ENCODE data around the gene TULP1. TPM values are rescaled to one million over a fixed set of nuclear protein-coding genes. Genes with fewer than 3 reads are reported as not detected.

TULP1 gene
- total and polyA plus RNA-seq, 7 donors, result 0.05 to 0.09 (median 0.08) TPM; not detected in 4

GRCh38 chr6:35501784-35502183 lies 10.9 kb downstream of the TULP1 start:
- Histone ChIP-seq H3K27me3 (ENCODE audit: insufficient read depth in 3 of 3, low read length in 2 of 3) (peaks cover 0 to 7% (median 0%) of the 10 kb centered on the region in 3 donors), H3K4me3 (no peak overlapping the region), H3K9me3 (no peaks in the 10 kb centered on the region), H3K27ac (no peak overlapping the region), H3K36me3 (ENCODE audit: insufficient read depth in 1 of 2, low read depth in 1 of 2) (no peaks in the 10 kb centered on the region), H3K4me1 (peaks cover 19% of the 10 kb centered on the region)
- intact Hi-C loops (cut with DNase I), result no loop called here
- no peak for DNase-seq
- TF ChIP-seq CTCF (IDR thresholded peaks at IDR 0.05), result no peak
- WGBS, 3 donors, result 90 to 100% (median 97%) methylated on average over 2 of the region's 2 CpGs
- ATAC-seq, result no peak

GRCh38 chr6:35500782-35501181 lies 11.9 kb downstream of the TULP1 start:
- Histone ChIP-seq H3K27ac (peak overlapping the region; percentile 93), H3K36me3 (ENCODE audit: insufficient read depth in 1 of 2, low read depth in 1 of 2) (no peaks in the 10 kb centered on the region), H3K4me1 (peaks cover 19% of the 10 kb centered on the region), H3K4me3 (no peak overlapping the region), H3K9me3 (no peaks in the 10 kb centered on the region), H3K27me3 (ENCODE audit: insufficient read depth in 3 of 3, low read length in 2 of 3) (peaks cover 0 to 7% (median 0%) of the 10 kb centered on the region in 3 donors)
- ATAC-seq, result peak; percentile 59 to 74 (median 74)
- intact Hi-C loops (cut with DNase I), result no loop called here
- peak in 1 of 2 donors; percentile 75 for DNase-seq
- WGBS, 3 donors, result 29 to 46% (median 30%) methylated on average over 6 of the region's 6 CpGs
- no peak for TF ChIP-seq CTCF (IDR thresholded peaks at IDR 0.05)

- Histone ChIP-seq H3K9me3 (no peaks in the 10 kb centered on the region), H3K4me3 (no peak overlapping the region), H3K27me3 (ENCODE audit: insufficient read depth in 3 of 3, low read length in 2 of 3) (no peaks in the 10 kb centered on the region), H3K27ac (peak overlapping the region; percentile 93), H3K4me1 (peaks cover 31% of the 10 kb centered on the region), H3K36me3 (ENCODE audit: insufficient read depth in 1 of 2, low read depth in 1 of 2) (no peaks in the 10 kb centered on the region)
- no peak for TF ChIP-seq CTCF (IDR thresholded peaks at IDR 0.05)
- no peak for DNase-seq
- intact Hi-C loops (cut with DNase I), result no loop called here
- 84 to 87% (median 84%) methylated on average over 4 of the region's 4 CpGs for WGBS, 3 donors
- ATAC-seq, result no peak
These were observed 13.3 kb downstream of the TULP1 start for GRCh38 chr6:35499372-35499771.

GRCh38 chr6:35498422-35499067 lies 14.2 kb downstream of the TULP1 start:
- no peaks in the 10 kb centered on the region for H3K27me3 ChIP-seq (ENCODE audit: insufficient read depth in 3 of 3, low read length in 2 of 3)
- no peak for DNase-seq

More at GRCh38 chr6:35498422-35499067, 14.2 kb downstream of the TULP1 start:
- H3K4me1 ChIP-seq, result peaks cover 35% of the 10 kb centered on the region
- H3K27ac ChIP-seq, result peak overlapping the region; percentile 93
- intact Hi-C loops (cut with DNase I), result no loop called here
- peak overlapping the region; percentile 83 for H3K4me3 ChIP-seq
- H3K9me3 ChIP-seq, result no peaks in the 10 kb centered on the region
- no peak for ATAC-seq
- no peaks in the 10 kb centered on the region for H3K36me3 ChIP-seq (ENCODE audit: insufficient read depth in 1 of 2, low read depth in 1 of 2)
- WGBS, 3 donors, result 45 to 57% (median 45%) methylated on average over 14 of the region's 14 CpGs
- no peak for TF ChIP-seq CTCF (IDR thresholded peaks at IDR 0.05)

Data from psoas muscle (tissue), 8 donors.